ENCODE measurements around the gene WDR45. TPM values are rescaled to one million over a fixed set of nuclear protein-coding genes. Genes with fewer than 3 reads are reported as not detected.

WDR45 gene
- total RNA-seq, 1 experiment from 2014 or later: 31.5 TPM

GRCh38 chrX:49100704-49101628 lies 21.3 kb upstream of the WDR45 start:
- peaks cover 44 to 55% of the 10 kb centered on the region in 2 experiments for H3K9me3 Mint-ChIP-seq
- WGBS (ENCODE audit: extremely low coverage, insufficient read length, low lambda C conversion rate): no CpG with 5 or more reads among the region's 74 CpGs
- peaks cover 0 to 4% (median 2%) of the 10 kb centered on the region in 3 experiments; a peak in 2 of 7 replicates for H3K36me3 Mint-ChIP-seq (ENCODE audit: insufficient read depth in 1 of 3, low read depth in 3 of 3)
- Histone ChIP-seq H3K56ac (ENCODE audit: insufficient read length, low read depth, low read length) (no peak overlapping the region), H2BK15ac (ENCODE audit: low read depth, low read length) (no peak overlapping the region), H3K27me3 (ENCODE audit: insufficient read depth, low read length) (no peaks in the 10 kb centered on the region), H3K4me1 (ENCODE audit: insufficient read depth, low read length) (no peaks in the 10 kb centered on the region), H3K4me2 (ENCODE audit: insufficient read depth, insufficient read length, low read length) (peak overlapping the region; percentile 71), H3K27ac (ENCODE audit: insufficient read length, low read depth, low read length) (no peak overlapping the region), H3K79me1 (ENCODE audit: insufficient read depth, low read depth, low read length, poor library complexity, severe bottlenecking) (no peaks in the 10 kb centered on the region), H3T11ph (ENCODE audit: low read length) (no peak overlapping the region), H3K9ac (ENCODE audit: extremely low read depth, insufficient read length, low read length) (peak overlapping the region; percentile 52), H2BK120ac (ENCODE audit: low read depth, low read length, poor library complexity, severe bottlenecking) (no peak overlapping the region), H4K20me1 (ENCODE audit: control insufficient read depth, insufficient read depth, insufficient read length) (no peaks in the 10 kb centered on the region), H3K18ac (ENCODE audit: insufficient read length, low read depth, low read length) (no peak overlapping the region), H2BK12ac (ENCODE audit: insufficient read length, low read depth, low read length) (no peak overlapping the region), H3K23ac (ENCODE audit: insufficient read length, low read depth, low read length) (no peak overlapping the region), H3K4ac (ENCODE audit: low read depth, low read length) (no peak overlapping the region), H2BK20ac (ENCODE audit: low read depth, low read length, poor library complexity, severe bottlenecking) (no peak overlapping the region), H2AFZ (ENCODE audit: low read length) (no peak overlapping the region), H4K91ac (ENCODE audit: insufficient read length, low read depth, low read length) (no peak overlapping the region), H4K8ac (replicated peaks; ENCODE audit: insufficient read length, low read depth, low read length) (no peak overlapping the region), H2BK5ac (ENCODE audit: insufficient read length, low read length) (no peak overlapping the region), H3K79me2 (ENCODE audit: insufficient read depth, low read length) (no peaks in the 10 kb centered on the region), H4K5ac (ENCODE audit: insufficient read length, low read depth, low read length) (no peak overlapping the region), H3K9me3 (ENCODE audit: control insufficient read depth, low read depth, low read length) (no peaks in the 10 kb centered on the region), H3K23me2 (ENCODE audit: insufficient read length, low read depth, low read length, poor library complexity, severe bottlenecking) (no peaks in the 10 kb centered on the region), H2AK5ac (ENCODE audit: insufficient read length, low read length) (no peak overlapping the region), H3K14ac (ENCODE audit: insufficient read depth, low read length) (no peak overlapping the region; the same call in 1 of the 2 replicates)
- no peak for TF ChIP-seq CTCF (conservative IDR thresholded peaks at IDR 0.05)
- peaks cover 3 to 4% of the 10 kb centered on the region in 2 experiments; a peak in 2 of 4 replicates for H3K4me1 Mint-ChIP-seq
- peak overlapping the region in 1 of 3 experiments; percentile 89; a peak in 1 of 7 replicates for H3K27ac Mint-ChIP-seq
- H3K4me3 Mint-ChIP-seq: peak overlapping the region; percentile 85 to 89
- H3K27me3 Mint-ChIP-seq (ENCODE audit: low read depth): peaks cover 2% of the 10 kb centered on the region
- peak; percentile 95 for DNase-seq

All from H9 (cell line).